Embryonic facial prominence (tissue), 1 donor: ENCODE results near the gene NT5M.

Experiments used
- DNase-seq: peaks from one replicate; pipeline ENCODE4 v3.0.0-alpha.2; 2016; ENCODE audit errors: extremely low spot score

Gene NT5M

DNA sequence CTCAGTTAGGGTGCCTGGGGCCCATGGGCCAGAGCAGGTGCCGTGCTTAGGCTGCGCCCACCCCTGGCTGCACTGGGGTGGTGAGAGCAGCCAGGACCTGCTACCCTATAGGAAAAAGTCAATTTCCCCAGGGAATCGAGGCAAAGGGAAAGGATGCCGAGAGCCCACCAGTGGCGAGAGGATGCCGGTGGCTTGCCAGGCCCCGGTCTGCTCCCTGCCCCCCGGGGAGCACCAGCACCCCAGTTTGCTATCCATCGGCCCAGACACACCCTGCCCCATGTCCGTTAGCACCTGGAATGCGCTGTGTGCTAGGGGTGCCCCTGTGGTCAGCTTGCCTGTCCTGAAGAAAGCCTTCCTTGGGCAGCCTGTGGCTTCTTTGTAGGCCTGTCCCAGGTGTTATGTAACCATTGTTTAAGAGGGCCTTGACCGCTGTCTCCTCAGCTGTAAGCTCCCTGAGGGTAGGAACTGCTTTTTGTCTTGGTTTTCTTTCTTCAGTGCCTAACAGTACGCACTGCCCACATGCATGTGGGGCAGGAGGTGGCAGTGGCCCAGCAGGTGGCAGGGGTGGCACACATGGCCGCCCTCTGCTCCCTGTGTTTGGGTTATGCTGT lies 40.8 kb downstream of the NT5M start:
- no peak for DNase-seq

DNA sequence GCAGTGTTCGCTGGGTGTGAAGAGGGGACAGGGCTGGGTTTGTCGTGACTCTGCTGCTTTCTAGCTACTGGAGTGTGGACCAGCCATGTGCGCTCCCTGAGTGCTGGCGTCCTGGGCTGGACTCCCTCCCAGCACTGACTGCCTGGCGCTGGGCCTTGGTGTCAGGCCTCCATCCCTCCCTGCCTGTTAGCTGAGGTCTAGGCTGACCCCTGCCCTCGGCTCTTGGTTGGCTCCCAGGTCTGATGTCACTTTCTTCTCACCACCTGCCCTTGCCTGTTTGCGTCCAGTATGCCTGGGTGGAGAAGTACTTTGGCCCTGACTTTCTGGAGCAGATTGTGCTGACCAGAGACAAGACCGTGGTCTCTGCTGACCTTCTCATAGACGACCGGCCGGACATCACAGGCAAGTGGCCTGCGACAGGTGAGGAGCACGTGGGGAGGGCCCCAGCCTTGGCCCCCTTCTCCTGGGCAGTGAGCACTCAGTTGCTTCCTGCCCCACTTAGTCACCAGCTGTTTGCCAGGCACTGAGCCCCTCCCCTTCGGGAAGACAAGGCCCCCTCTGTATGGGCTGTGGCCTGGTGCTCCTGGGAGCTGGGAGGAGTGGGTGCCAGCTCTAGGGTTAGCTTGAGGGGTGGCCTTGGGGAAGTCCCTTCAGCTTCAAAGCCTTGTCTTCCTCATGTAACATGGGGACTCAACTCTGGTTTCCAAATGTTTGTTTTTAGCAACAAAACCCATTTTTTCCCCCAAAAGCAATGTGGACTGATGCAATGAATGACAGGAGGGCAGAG lies 41.5 kb downstream of the NT5M start:
- DNase-seq: no peak

DNA sequence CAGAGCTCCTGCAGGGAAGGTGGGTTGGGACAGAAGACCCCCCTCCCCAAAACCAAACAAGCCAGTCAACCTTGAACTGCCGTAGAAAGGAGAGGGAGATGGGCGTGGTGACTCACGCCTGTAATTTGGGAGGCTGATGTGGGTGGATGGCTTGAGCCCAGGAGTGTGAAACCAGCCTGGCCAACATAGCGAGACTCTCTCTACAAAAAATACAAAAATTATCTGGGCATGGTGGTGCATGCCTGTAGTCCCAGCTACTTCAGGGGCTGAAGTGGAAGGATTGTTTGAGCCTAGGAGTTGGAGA lies 42.1 kb downstream of the NT5M start:
- DNase-seq: no peak

DNA sequence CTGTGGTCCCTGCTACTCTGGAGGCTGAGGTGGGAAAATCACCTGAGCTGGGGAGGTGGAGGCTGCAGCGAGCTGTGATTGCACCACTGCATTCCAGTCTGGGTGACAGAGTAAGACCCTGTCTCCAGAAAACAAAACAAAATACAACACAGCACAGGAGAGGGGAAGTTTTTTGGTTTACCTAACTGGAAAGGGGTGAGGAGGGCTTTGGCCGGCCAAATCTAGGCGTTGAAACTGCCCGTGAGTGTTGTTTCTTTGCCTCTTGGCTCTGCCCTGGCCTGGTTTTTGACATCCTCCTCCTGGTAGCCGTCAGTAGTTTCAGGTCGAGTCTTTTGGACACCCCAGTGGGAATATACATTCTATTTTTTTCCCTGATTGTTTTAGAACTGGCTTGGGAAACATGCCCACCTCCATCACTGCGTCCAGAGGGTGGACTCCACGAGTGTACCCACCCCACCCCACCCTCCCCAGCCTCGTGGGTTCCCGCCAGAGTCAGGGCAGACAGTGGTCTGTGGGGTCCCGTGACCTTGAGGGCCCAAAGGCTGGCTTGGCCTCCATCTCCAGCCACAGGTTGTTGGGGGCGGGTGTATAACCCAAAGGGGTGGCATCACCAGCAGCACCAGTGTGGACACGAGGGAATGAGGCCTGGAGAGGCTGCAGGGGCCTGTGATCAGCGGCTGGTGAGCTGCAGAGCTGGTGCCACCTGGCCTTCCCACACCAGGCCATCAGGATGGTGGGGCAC lies 42.7 kb downstream of the NT5M start:
- DNase-seq: no peak

DNA sequence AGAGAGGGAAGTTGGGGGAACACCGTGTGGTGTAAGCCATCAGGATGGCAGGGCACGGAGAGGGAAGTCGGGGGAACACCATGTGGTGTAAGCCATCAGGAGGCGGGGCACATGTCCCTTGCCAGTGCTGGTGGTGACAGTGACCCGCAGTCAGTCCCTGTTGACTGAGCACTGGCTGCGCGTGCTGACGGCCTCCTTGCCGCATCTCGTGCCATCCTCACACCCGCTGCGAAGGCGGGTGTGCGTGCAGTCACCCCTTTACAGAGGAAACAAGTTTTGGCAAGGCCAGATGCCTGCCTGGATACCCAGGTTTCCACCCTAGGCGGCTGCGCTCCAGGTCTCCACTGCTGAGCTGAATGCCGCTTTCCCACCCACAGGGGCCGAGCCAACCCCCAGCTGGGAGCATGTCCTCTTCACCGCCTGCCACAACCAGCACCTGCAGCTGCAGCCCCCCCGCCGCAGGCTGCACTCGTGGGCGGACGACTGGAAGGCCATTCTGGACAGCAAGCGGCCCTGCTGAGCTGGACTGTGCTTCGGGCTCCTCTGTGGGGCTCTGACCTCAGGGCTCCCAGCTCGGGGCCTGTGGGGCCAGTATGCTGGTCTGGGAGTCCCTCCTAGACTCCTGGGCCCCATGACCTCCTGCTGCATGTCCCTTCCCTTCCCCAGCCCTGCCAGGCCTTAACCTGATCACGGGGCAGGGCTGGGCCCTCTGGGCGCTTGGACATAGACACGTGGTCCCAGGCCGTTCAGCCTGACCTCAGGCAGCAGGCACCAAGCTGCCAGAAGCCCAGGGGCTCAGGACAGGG lies 43.5 kb downstream of the NT5M start:
- DNase-seq: no peak

DNA sequence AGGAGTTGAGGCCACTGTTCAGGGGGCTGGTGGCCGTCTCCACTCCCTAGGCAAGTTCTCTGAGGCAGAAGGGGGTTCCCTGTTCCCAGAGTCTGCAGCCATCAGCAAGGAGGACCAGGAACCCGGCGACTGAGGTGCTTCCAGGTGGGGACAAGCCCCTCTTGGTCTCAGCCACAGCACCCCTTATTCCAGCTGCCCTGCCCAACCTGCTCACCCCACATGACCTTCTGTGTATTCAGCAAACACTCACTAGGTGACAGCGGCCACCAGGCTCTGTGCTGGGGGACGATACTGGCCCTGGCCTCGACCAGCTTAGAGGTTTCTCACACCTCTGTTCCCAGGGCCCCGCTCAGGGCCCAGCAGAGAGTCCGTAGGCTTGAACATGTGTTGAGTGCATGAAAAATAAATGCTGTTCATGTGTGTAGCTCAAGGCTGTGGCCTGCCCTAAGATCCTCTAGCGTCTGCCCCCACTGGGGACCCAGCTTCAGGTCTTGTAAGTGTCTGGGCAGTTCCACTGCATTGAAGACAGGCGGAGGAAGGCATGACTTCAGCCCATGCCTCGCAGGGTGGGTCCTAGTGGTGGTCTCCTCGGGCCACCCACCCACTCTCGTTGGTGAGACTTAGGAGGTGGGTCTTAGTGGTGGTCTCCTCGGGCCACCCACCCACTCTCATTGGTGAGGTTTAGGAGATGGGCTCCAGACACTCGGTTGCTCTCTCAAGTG lies 44.2 kb downstream of the NT5M start:
- no peak for DNase-seq

DNA sequence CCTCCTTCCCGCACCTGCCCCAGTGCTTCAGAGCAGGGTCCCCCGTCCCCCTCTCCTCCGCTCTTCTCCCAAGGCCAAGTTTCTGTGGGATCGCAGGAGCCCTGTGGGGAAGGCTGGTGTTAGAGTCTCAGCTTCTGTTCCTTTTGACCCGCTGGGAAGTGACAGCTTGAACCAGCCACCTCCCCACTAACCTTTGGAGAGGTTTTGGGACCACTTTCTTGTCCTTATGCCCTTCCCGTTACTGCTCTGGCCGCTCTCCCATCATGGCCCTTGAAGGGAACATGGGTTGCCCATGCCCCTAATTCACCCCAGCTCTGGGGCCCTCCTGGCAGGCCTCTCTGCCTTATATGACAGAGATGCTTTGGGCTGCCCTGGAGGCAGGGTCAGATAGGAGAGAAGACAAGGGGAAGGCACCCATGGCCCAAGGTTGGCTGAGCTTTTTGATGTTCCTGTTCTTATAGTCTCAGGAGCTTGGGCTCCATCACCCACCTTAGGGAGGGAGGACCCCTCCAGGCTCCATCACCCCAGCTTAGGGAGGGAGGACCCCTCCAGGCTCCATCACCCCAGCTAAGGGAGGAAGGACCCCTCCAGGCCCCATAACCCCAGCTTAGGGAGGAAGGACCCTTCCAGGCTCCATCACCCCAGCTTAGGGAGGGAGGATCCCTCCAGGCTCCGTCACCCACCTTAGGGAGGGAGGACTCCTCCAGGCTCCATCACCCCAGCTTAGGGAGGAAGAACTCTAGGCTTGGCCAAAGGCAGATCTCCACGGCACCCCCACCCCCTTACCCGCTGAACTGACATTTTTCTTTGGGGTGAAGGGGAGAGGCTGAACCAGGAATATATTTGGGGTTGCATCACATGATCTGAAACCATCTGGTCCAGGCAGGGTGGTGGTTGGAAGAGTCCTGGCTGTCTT lies 45.0 kb downstream of the NT5M start:
- DNase-seq: no peak

DNA sequence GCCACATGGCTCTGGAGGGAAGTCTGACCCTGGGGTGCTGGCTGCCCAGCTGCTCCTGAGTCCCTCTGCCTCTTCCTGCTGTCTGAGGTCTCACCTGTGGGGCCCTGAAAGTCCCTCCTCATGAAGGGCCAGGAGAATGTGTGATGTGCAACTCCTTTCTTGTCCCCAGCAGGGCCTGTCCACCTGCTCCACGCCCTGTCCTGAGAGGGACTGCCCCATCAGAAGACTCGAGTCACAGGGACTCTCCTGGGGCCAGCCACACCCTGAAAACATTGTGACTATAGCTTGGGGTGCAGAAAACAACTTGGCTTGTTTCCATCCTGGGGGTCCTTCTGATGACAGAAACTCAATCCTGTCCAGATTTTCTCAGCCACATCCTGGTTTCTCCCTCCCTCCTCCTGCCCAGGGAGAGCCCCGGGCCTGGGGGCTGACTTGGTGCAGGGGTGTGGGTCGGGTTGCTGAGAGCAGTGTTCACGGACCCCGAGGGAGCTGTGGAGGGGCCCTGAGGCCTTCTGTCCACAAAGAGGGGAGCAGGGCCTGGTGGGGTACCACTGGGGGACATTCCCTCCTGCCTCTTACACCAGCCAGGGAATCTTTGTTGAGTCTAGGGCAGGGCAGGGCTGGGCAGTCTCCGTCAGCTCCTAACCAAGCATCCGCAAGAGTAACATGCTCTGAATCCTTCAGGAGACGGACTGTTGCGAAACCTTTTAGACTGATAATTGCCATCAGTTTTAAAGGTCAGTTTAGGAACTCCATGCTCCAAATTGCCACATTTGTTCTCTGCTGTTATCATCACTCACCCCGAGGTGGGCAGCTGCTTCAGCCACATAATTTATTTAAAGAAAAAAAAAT lies 45.9 kb downstream of the NT5M start:
- no peak for DNase-seq

DNA sequence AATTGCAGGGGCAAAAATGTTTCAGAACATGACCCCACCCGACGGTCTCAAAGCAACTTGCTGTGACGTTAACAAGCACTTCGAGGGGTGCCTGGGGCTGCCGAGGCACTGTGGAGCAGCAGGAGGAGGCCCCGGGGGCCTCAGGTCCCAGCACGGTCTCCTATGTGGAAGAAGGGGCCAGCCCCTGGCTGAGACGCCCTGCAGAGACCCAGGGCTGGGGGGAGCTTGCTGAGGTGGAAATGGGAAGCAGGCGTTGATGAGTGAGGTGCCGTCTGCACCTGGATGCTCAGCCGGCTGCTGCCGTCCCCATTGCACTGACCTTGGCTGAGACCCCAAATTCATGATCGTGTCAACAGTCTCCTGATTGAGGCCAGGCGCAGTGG lies 46.5 kb downstream of the NT5M start:
- DNase-seq: no peak

DNA sequence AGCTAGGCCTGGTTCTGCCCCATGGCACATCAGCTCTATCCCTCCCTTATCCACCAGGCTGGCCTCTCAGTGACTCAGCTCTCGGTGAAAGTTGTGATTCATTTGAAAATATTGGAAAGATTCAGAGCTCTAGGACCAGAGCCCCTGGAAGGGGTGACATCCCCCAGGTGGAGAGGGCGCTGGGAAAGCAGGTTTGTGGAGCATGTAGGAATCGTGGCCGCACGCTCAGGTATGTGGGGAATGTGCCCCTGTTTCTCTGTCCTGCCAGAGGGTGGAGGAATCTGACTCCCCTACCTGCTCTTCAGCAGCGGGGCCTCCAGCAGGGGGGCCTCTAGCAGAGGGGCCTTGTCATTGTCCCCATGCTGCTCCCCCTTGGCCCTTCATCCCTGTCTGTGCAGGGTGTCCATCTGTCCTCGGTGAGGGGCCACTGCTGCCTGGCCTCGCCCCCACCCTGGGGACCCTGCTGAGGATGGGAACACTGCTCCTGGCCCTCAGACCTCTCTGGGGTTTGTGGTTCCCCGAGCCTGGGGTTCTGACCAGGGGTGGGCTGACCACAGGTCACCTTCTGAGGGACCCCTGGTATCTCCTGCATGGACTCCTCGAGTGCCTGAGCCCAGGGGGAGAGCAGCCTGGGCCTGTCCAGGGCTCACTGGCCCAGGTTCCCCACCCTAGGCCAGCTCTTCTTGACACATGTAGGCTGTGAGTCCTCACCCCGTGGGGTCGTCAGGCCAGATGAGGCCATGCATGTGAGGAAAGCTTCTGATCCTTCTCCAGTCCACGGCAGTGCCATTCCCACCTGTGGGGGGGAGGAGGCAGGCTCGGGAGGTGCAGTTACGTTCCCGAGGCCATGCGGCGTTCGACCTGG lies 47.5 kb downstream of the NT5M start:
- no peak for DNase-seq

DNA sequence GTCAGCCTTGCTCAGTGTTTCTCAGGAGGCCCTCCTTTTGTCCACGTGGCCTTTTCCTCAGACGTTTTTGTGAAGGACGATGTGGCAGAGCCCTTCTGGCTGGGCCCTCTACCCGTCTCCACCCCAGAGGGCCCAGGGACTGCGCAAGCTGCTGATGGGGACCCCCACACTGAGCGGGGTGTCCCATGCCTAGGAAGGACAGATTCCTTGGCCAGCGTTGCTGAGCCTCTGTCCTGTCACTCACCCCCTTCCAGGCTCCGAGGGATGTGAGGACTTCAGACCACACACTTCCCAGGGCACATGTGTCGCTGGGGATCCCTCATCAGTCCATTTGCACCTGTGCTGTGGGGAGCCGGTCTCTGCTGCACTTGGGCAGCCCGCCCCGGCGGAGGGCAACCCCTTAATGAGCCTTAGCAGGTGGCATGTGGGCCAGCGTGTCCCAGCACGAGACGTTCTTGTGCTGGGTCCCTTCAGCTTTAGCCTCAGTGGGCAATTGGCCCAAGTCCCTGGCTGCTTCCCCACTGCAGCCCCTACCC lies 48.3 kb downstream of the NT5M start:
- DNase-seq: no peak

DNA sequence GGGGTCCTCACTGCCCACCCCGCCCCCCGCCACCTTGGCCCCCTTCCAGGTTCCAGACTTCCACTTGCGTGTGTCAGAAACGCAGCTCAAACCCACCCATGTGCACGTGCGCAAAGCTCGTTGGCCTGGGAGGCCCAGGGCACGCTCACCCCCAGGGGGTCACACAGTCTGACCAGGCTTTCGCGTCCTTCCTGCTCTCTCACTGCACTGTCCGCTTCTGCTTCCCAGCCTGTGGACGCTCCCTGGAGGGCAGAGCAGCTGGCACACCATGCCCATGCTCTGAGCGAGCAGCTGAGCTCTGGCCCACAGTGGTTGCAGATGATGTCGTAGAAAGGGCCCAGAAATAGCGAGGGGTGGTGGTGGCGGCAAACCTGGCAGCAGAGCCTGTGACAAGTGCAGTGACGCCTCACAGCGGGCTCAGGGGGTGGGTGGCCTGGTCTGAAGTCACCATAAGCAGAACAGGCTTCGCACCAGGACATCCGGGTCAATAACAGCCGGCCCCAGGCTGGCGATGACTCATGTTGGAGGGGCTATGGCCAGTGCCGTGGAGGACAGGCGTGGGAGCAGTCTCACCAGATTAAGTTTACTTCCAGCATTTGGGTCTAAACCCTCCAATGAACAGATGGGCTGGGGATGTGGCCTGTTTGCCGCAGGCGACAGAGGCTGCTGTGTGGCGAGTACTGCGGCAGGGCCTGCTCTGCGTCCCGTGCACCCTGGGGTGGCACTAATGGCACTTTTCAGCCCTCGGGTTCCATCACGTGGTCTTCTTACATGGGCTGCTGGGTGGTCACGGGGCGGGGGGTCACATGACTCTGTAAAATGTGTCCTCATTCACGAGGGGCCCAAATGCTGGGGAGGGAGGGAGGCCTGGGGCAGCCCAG lies 49.0 kb downstream of the NT5M start:
- DNase-seq: no peak

DNA sequence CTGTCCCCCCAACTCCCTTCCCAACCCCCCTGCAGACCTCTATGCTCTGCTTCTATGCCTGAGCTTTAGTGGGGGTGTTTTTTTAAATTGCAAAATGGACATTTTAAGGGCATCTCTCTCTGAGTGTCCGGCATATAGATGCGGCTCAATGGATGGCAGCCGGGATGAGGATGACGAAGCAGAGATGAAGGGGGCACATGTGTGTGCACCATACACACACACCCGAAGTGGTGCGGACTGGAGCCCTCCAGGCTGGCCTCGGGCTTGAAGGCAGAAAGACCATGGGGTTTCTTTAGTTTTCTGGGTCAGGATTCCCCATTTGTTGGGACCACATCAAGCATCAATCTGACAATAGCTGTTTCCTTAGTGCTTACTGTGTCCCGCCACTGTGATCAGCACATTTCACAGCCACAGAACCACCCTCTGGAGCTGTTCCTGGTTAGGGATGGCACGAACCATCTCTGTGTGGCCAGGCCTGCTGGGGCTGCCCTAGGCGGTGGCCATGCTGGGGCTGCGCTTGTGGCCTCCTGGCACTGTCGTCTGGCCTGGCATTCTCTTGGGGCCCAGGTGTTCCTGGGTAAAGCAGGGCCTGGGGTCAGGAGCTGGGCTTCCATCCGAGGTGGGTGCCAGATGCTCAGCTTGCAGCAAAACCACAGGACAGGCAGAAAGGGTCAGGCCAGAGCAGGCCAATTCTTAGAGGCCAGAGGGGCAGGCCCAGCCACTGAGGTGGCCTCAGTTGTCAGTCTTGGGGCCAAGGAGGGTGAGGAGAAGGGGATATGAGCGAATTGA lies 49.9 kb downstream of the NT5M start:
- DNase-seq: no peak

DNA sequence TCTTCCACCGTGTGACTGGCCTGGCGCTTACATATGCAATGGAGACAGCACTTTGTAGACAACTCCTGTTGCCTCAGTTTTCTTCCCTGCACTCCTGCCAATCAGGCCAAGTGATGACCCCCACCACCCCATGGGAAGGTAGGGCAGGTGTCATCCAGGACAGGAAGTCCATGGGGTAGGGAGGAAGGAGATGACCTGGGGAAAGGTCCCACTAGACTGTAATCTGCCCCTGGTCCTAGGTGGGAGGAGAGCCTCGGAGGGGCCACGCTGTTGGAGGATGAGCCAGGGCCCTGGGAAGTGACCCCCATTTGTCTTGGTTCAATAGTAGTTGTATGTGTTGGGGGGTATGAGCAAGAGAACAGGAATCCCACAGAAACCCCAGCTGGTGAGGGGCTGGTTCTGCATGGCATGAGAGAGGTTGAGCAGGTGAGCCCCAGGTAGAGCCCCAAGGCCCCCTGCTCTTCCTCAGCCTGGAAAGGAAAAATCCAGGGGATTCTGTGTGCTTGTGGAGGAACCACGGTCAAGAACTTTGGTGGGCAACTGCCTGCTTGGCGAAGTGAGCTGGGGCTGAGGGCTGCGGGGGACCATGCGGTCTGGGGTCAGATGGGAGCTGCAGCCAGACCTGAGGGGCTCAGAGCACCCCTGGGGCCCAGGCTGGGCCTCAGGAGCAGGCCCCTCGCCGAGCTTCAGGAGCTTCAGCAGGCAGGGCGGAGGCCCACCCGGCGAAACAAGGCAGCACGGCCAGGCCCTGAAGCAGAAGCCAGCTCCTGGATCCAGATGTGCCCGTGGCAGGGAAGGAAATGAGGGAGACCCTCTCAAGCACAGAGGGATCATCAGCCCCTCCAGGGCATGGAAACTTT lies 50.7 kb downstream of the NT5M start:
- DNase-seq: no peak

DNA sequence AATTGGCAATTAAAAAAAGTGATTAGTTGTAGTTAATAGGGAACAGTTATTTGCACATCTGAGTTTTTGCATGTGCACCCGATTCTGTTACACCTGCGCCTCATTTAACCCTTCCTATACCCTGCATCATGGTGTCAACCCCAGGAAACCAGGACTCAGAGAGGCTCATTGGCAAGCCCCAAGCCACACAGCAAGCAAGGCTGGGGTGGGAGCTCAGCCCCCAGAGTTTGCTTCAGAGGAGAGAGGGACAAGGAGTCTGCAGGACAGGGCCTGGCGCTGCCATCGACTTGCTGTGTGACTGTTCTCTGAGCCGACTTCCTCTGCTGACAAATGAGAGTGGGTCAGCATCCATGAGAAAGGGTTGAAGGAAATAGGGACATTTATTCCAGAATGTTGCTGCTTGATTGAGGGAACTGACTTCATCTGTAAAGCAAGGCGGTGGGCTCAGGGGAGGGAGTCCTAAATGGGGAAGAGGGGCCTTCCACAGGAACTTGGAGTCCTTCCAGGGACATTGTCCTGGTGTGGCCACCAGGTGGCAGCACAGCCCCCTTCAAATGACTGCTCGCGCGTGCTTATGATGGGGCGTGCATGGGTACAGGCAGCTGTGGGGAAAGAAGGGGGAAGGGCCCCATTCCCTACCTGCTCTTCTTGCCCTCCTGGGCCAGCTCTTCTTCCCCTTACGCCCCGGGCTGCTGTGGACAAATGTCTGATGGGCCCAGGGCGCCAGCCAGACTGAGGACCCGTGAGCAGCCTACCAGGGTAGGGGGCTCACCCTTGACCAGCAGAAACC lies 51.6 kb downstream of the NT5M start:
- peak; percentile 53 for DNase-seq
